ENCODE measurements around the gene SLC2A10.

Gene SLC2A10

DNA sequence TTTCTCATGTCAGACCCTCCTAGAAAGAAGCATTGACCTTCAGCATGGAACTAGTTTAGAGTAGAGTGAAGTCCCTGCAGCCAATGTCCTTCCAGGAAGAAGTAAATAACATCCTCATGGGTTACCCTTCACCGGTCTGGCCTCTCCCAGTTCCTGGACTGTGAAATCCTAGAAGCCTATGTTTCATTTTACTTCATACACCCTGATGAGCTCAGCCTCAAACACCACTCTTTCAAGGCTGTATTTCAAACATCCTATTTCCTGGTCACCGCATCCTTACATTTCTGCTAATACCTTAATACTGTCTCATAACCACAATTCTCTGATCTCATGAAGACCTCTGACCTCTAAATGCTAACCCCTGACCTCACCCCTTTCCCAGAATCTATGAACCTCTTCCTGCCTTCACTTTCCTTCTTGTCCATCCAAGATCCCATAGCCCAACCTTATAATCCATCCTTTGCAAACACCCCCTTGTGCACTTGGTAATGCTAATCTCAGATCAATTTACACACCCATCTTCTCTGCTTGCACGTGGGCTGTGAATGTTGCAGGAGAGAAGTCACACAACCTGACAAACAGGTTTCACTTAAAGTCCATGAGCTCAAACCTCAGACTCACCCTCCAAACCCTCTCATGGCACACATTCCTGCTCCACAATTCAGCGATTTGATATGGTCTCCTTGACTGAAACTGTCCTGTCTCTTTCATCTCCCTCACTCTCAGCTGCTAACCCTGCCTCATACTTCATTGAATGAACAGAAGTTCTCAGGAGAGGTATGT, 30.2 kb downstream of the SLC2A10 start:
- no peak for DNase-seq

DNA sequence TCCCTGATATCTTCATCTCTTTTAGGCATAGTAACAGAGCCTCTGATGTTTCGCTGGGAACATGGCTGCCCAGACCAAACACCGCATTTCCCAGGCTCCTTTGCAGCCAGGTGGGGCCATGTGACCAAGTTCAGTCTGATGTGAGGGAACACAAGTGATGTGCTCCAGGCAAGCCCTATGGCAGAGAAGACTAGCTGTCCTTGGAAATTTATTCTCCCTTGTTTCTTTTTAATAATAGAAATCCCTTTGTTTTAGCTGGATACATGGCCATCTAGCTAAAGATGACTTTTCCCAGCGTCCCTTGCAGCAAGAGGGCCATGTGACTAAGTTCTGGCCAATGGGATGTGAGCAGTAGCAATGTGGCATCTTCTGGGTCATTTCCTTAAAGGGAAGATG, 30.8 kb downstream of the SLC2A10 start:
- DNase-seq = no peak

DNA sequence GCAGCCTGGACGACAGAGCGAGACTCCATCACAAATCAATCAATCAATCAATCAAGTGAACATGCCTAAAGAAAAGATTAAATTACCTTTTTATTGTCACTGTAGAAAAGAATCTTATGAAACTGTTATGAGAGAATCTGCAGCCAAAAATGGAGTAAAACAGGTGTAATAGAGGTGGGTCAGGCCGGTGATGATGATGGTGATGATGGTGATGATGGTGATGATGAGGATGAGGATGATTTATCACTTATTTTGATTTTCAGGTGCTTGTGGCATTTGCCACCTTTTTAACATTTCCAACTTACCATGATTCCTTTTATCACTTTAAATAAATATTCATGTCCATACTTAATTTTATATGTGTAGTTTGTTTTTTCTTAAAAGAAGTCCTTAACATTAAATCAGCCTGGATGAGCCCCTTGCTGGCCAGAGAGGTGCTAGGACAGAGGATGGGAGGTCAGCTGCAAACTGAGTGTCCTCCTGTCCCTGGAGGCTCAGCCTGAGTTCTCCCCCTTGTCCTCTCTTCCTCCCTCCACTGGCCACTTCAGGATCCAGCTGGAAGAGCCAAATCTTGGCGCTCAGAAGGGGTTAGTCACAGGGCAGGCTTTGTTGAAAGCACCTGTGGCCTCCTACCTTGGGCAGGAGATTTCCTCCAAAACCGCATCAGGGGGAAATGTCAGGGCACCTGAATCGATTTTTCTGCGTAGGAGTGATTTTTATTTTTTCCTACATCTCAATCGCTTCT, 32.6 kb downstream of the SLC2A10 start:
- DNase-seq = no peak

DNA sequence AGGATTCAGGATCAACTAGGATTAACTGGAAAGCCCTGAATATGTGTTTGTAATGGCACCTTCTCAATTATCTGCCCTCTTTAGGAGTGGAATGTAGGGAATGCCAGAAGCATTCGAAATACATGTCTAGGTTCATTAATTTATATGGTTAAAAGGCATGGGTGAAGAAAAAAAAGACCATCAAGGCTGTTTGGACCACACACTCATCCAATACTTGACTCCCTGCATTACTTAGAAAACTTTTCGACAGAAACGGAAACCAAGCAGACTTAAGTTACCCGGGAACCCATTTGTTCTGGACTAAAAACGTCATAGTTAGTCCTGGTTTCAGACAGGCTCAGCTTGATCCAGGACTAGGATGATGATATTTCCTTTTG, 33.2 kb downstream of the SLC2A10 start:
- no peak for DNase-seq

DNA sequence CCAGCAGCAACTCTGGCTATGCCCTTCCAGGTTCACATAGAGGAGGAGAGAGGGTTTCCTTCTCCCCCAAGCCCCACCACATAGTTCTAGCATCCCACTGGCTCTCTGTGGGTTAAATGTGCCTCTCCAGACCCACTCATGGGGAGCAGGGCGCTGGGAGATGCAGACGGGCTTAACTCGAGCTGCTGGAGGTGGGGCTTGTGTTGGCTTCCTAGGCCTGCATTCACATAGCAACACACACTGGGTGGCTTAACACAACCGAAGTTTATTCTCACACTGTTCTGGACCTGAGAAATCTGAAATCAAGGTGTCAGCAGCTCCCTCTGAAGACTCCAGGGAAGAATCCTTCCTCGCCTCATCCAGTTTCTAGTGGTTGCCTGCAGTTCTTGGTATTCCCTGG, 33.6 kb downstream of the SLC2A10 start:
- no peak for DNase-seq

DNA sequence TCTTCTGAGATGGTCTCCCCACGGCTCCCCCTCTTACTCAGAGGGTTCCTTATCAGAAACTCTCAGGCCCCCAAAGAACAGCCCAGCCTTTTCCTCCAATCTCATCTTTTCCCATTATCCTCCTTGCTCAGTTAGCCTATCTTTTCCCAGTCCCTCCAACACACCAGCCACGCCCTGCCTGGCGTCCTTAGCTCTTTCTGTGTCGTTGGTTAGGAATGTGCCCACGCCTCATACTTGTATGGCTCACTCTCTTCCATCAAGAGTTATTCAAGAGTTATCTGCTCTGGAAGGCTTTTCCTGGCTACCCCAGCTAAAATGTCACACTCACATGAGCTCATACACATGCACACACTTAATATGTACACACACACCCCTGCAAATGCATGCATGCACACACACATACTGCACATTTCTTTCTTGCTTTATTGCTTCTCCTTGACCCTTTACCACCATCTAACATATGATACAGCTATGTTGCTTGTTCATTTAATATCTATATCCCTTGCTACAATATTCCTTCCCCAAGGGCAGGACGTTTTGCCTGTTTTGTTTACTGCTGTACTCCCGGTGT, 37.6 kb downstream of the SLC2A10 start:
- DNase-seq = no peak

DNA sequence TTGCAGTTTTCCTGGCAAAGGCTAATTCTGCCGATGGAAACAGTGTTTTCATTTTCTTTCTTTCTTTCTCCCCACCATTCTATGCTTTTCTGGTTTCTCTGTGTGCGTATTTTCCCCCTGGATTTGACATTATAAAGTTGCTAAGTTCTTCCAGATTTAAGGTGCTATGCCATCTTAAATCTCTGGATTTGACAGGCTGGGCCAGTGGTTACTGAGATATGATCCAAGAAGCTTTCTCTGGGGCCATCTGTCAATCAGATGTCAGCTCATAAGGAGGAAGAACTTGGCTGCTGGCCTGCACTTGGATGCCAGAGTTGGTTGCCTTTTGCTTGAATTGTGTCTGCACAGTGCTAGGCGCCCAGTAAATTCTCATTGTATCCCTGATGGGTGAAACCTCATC, 39.7 kb downstream of the SLC2A10 start:
- DNase-seq = no peak

DNA sequence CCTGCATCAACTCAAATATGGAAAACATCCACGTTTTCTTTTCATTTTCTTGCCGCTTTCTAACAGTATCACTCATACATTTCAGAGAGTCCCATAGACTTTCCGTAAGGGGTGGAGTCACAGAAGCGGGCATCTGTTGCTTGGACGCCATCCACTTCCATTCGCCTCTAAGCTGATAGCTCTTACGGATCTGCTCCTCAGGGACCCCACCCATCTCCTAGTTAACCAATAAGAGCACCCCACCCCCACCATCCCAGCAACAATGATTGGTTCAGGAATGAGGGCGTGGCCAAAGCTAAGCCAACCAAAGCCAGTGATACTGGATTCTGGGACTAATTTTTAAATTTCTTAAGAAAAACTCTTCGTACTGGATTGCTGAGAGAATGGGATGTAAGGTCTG, 42.4 kb downstream of the SLC2A10 start:
- no peak for DNase-seq

DNA sequence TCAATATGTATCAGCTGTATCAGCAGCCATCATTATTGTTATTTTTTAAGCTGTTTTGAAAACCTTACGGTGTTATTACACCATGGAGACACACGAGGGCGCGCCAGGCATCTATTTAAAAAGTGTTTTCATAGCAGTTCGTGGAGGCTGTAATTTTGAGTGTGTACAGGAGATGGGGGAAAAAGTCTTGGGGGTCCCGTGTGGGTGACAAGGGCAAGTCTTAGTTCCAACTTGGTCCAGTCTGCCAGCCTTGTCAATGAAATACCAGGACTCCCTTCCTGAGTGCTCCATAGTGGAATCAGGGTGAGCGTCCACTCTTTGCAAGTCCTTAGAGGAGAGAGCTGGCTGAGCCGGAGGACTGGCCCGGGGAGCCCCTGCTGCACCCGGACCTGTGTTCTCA, 43.3 kb downstream of the SLC2A10 start:
- peak; percentile 63 for DNase-seq

DNA sequence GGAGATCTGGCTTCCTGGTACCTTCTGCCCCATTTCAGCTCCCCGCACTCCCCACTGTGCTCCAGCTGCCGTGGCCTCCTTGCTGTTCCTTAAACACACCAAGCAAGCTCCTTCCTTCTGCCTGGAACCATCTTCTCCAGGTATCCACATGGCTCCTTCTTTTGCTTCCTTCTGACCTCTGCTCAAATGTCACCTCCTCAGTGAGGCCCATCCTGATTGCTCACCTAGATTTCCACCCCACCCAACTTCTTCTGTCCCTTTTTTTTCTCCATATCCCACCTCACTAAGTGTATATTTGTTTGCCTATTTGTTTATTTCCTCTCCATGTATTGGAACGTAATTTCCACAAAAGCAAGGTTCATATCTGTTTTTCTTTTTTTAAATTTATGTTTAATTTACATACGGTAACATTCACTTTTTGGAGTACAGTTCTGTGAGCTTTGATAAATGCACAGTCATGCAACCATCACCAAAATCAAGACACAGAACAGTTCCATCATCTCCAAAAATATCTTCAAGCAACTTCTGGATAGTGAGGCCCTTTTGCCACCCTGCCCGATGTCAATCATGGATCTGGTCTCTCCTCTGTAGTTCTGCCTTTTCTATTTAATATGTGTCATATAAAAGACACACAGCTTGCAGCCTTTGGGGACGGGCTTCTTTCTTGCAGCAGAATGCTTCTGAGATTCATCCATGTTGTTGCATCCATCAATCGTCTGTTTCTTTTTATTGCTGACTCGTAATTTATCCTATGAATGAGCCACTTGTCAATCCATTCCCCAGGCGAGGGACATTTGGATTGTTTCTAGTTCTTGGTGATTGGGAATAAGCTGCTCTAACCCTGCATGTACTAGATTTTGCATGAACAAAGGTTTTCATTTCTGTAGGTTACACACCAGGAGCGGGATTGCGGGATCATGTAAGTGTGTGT, 46.3 kb downstream of the SLC2A10 start:
- no peak for DNase-seq

DNA sequence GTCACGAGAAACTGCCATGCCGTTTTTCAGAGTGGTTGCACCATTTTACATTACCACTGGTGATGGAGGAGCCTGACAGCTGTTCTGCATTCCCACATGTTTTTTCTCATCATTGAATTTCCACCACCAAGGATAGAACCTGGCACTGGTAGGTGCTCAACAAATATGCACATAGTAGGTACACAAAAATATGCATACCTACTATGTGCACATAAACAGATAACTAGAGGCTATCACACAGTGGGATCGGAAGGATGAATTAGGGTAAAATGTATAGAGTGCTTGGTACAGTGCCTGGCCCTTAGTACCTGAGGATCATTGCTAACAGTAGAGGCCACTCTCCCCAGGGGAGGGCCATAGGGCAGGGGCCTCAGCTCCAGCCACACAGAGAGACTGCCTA, 47.0 kb downstream of the SLC2A10 start:
- DNase-seq = no peak

DNA sequence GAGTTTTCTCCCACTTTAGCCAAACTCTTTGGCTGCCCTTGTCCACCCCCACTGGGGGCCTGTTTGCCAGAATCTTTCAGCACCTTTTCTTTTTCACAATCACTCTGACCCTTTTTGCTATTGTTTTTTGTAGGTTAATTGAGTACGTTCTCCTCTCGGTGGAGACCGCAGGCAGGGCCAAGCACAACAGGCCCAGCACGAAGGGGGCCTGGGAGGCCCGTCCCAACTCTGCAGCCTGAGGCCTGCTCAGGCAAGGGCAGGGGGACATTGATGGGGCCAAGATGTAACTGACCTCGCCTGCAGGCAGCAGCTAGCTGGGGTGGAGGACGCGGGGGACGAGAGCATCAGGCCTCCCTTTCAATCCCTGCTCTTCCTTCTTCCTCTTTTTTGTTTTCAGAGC, 47.7 kb downstream of the SLC2A10 start:
- DNase-seq = no peak

DNA sequence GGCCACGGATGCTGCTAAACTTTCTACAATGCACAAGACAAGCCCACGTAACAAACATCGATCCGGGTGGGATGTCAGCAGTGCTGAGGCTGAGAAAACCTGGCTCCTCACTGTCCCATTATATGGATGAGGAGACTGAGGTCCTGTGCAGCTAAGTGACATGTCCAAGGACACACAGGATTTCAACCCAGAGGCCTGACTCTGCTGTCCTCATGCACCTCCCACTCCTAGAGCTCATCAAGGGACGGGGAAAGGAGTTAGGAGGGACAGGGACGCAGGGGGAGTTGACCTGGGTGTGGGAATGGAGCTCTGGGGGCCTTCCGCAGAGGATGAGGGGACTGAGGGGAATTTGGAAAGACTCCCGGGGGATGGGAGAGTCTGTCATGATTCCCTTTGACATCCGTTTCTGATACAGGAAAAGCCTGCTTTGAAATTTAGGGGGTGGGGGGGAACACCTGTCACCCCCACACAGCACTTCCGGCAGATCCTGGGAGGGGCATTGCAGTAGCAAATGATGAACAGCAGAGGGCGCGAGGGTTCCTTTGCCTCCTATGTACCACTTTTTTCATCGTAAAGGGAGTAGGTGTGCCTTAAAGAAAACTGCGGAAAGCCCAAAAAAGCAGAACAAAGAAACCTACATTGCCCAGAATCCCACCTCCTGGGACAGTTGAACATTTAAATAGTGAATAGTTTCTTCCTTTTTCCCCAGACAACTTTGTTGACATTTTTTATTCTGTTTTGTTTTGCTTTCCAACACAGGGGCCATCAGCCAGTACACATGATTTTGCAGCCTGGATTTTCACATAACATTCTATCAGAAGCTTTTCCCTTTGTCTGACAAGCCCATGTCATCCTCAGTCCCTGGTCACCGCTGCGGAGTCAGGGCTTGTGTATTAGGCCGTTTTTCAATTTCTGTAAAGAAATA, 48.6 kb downstream of the SLC2A10 start:
- peak; percentile 60 for DNase-seq

DNA sequence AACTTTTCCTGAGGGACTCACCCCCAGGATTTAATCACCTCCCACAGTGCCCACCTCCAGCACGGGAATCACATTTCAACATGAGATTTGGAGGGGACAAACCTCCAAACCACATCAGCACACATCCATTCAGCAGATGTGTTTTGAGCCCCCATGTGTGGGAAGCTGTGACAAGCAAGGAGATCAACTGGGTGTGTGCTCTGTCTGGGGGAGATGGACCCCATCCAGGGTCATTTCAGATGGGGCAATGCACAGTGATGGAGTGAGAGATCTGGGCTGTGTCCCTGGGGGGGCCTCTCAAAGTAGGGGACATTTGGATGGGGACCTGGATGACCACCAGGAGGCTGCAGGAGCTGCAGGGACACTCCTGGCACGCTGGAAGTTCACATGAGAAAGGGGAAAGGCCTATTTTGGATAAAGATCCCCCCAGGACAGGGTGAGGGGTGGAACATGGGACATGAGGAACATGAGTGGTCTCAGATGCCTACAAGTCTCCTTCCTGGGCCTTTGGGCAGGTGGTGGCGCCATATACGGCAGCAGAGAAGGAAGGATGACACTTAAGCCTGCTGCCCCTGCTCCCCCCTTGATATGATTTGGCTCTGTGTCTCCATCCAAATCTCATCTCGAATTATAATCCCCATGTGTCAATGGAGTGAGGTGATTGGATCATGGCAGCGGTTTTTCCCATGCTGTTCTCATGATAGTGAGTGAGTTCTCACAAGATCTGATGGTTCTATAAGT, 49.6 kb downstream of the SLC2A10 start:
- no peak for DNase-seq

DNA sequence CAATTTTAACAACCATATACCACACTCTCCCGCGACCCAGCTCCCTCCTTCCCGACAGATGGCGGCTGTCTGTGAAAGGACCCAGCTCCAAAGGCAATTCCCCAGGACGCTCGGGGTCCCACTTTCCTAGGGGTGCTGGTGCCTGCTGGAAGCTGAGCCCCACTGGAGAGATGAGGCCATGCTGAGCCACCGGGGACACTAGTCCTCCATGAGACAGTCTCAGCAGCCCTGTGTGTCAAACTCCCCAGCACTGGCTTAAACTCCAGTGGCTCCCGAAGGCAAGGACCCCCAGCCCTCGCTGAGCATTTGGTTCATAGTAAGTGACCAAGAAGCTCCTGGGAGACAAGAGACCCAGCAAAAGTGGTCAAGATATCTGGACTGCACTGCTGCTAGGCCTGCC, 52.1 kb downstream of the SLC2A10 start:
- no peak for DNase-seq

DNA sequence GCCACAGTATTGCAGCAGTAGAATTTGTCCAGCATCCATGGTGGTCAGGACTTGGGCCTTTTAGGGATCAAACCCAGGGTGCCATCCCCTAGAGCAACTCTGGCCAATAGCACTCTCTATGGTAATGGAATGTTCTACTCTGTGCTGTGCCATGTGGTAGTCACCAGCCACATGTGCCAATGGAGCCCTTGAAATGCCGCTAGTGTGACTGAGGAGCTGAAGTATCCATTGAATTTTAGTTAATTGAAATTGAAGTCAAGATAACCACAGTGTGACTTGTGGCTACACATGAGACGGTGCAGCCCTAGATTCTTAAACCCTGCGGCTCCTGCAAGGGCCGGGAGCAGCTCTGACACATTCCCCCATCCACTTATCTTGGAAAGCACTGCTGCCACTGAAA, 54.6 kb downstream of the SLC2A10 start:
- no peak for DNase-seq

DNA sequence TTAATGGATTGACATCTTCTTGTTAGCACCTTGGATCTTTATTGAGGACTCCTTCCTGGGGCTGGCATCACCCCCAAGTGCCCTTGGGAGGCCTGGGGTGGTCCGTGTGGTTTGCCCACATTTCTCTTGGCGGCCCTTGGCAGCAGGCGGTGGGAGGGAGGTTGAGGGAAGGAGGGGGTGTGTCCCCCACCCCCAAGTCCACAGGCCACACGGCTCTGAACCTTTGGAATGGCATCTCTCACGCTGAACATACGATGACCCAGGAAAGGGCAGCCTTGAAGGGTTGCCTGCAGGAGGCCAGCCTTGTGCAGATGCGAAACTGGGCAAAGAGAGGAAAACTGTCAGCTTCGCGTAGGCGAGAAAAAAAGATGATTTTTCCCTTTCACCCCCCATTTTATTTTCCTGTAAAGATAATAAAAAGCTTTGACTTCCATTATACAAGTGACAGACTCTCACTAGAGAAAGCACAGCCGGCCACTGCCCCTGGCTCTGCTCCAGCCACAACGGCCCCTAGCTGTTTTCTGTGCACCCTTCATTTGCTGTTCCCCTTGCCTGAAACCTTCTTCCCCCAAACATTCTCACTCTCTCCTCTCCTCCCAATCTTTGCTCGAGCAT, 56.2 kb downstream of the SLC2A10 start:
- DNase-seq = no peak

DNA sequence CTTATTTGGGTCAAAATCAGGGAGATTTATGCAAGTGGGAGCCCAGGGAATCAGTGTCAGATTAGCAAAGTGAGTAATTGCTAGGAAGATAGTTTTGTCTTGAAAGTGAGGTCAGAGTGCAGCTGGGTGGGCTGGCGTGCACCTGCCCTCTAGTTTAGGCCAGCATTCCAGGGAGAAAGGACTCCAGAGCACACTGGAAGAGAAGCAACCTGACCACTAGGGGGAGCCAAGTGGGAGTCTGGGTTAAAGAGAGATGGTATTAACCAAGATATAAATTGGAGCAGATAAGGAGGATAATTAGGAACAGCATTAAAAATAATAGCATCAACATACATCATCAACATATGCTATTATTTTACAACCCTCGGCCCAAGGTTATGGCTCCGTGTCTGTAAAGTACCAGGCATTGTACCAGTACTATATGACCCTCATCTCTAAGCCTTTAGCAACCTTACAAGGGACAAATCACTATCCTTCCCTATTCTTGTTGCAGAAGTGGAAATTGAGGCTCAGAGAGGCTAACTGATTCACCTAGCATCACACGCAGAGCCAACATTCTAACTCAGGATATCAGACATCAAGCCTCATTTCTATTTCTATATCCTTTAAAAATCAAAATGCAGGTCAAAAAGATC, 57.8 kb downstream of the SLC2A10 start:
- DNase-seq = no peak

DNA sequence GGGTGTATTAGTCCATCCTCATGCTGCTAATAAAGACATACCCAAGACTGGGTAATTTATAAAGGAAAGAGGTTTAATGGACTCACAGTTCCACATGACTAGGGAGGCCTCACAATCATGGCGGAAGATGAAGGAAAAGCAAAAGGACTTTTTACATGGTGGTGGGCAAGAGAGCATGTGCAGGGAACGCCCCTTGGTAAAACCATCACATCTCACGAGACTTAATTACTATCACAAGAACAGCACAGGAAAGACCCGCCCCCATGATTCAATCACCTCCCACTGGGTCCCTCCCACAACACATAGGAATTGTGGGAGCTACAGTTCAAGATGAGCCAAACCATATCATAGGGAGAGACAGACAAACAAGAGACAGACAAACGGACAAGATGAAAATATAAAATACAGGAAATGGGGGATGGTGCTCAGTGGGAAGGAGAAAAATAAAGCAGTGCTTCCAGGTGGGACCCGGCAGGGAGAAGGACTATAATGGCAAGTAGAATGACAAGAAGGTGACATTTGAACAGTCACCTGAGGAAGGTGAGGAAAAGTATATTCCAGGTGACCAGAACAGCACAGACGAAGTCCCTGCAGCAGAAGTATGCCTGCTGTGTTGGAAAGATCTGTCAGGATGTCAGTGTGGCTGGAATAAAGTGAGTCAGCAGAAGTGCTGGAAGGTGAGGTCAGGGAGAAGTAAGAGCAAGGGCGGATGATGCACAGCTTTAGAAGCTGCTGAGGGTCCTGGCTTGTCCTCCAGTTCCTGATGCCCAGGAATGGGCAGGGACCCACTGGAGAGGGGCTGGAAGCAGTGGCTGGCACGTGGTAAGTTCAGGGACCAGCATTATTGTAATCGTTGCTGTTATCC, 61.1 kb downstream of the SLC2A10 start:
- DNase-seq = no peak

All from activated CD4-positive, CD25-positive, alpha-beta regulatory T cell treated with anti-CD3 and anti-CD28 coated beads, Interleukin-2, amount 50 U/mL, for 72 hours (primary cell).